ENCODE results near the gene SLC29A4.
A peak's percentile ranks its signal among the peaks of the same experiment; 100 is the strongest.
"Not testable (repeated sequence)": the region's sequence is repeated elsewhere in the genome, so short reads cannot be mapped to it uniquely, and the experiment has no call there.

SLC29A4 gene

GRCh38 chr7:5322621-5323410, 40.1 kb downstream of the SLC29A4 start:
- no peak overlapping the region for H2BK15ac ChIP-seq (ENCODE audit: low read depth, poor library complexity, severe bottlenecking)
- no peaks in the 10 kb centered on the region for H3K27me3 ChIP-seq (ENCODE audit: control insufficient read depth in 1 of 2, insufficient read depth in 1 of 2, low read length in 2 of 2)
- H3K9me3 ChIP-seq (ENCODE audit: control insufficient read depth, low read length) = peaks cover 7% of the 10 kb centered on the region
- no peak overlapping the region for H2BK120ac ChIP-seq (ENCODE audit: low read depth, low read length)
- H3K18ac ChIP-seq (ENCODE audit: low read depth in 1 of 2, low read length in 2 of 2) = no peak overlapping the region
- H4K8ac ChIP-seq (ENCODE audit: low read length) = no peak overlapping the region
- no peak overlapping the region for H2BK12ac ChIP-seq (ENCODE audit: low read length in 2 of 2)
- 90% methylated on average over 28 of the region's 29 CpGs for WGBS
- peaks cover 3% of the 10 kb centered on the region for H3K4me1 ChIP-seq (ENCODE audit: control insufficient read depth, insufficient read depth, low read depth, low read length)
- no peak overlapping the region for H2BK5ac ChIP-seq (ENCODE audit: low read depth, low read length, poor library complexity, severe bottlenecking)
- no peak overlapping the region for H3K23ac ChIP-seq (ENCODE audit: low read length in 2 of 2)
- no peak overlapping the region for H3K14ac ChIP-seq (ENCODE audit: low read length in 2 of 2)
- H3K4me3 ChIP-seq (ENCODE audit: insufficient read depth in 1 of 2, low read depth in 1 of 2, low read length in 2 of 2) = no peak overlapping the region
- H2AK5ac ChIP-seq (ENCODE audit: low read length, severe bottlenecking) = no peak overlapping the region
- no peak overlapping the region for H3K4ac ChIP-seq (ENCODE audit: low read depth in 1 of 2, low read length in 2 of 2)
- no peak for DNase-seq
- H3K79me1 ChIP-seq (replicated peaks; ENCODE audit: low read length, poor library complexity, severe bottlenecking) = peaks cover 17% of the 10 kb centered on the region
- no peak overlapping the region for H4K91ac ChIP-seq (ENCODE audit: low read length)
- H3K27ac ChIP-seq (ENCODE audit: low read length, poor library complexity, severe bottlenecking) = no peak overlapping the region
- H2AFZ ChIP-seq (ENCODE audit: low read depth, low read length) = no peak overlapping the region
- H3K9ac ChIP-seq (ENCODE audit: low read length) = no peak overlapping the region
- H3K36me3 ChIP-seq (ENCODE audit: control insufficient read depth in 1 of 2, insufficient read depth in 2 of 2, low read depth in 1 of 2, low read length in 2 of 2) = peaks cover 69 to 77% of the 10 kb centered on the region in 2 experiments
- H3K4me2 ChIP-seq (ENCODE audit: low read length, poor library complexity, severe bottlenecking) = no peak overlapping the region

GRCh38 chr7:5323800-5324781, 41.3 kb downstream of the SLC29A4 start:
- H4K8ac ChIP-seq (ENCODE audit: low read length); H3K9me3 ChIP-seq (ENCODE audit: control insufficient read depth, low read length); H3K18ac ChIP-seq (ENCODE audit: low read depth in 1 of 2, low read length in 2 of 2); H2AK5ac ChIP-seq (ENCODE audit: low read length, severe bottlenecking); H4K91ac ChIP-seq (ENCODE audit: low read length); H2BK5ac ChIP-seq (ENCODE audit: low read depth, low read length, poor library complexity, severe bottlenecking); H3K14ac ChIP-seq (ENCODE audit: low read length in 2 of 2); H3K27me3 ChIP-seq (ENCODE audit: control insufficient read depth in 1 of 2, insufficient read depth in 1 of 2, low read length in 2 of 2); H2AFZ ChIP-seq (ENCODE audit: low read depth, low read length); H2BK15ac ChIP-seq (ENCODE audit: low read depth, poor library complexity, severe bottlenecking); H3K4ac ChIP-seq (ENCODE audit: low read depth in 1 of 2, low read length in 2 of 2); H3K4me1 ChIP-seq (ENCODE audit: control insufficient read depth, insufficient read depth, low read depth, low read length); H3K23ac ChIP-seq (ENCODE audit: low read length in 2 of 2); H2BK12ac ChIP-seq (ENCODE audit: low read length in 2 of 2); H3K4me2 ChIP-seq (ENCODE audit: low read length, poor library complexity, severe bottlenecking); H3K9ac ChIP-seq (ENCODE audit: low read length); H3K27ac ChIP-seq (ENCODE audit: low read length, poor library complexity, severe bottlenecking); DNase-seq; H2BK120ac ChIP-seq (ENCODE audit: low read depth, low read length); H3K4me3 ChIP-seq (ENCODE audit: insufficient read depth in 1 of 2, low read depth in 1 of 2, low read length in 2 of 2): not testable (repeated sequence)
- H3K36me3 ChIP-seq (ENCODE audit: control insufficient read depth in 1 of 2, insufficient read depth in 2 of 2, low read depth in 1 of 2, low read length in 2 of 2) = peaks cover 66 to 72% of the 10 kb centered on the region in 2 experiments
- H3K79me1 ChIP-seq (replicated peaks; ENCODE audit: low read length, poor library complexity, severe bottlenecking) = peaks cover 19% of the 10 kb centered on the region
- WGBS = 95% methylated on average over 30 of the region's 31 CpGs

- Histone ChIP-seq H2BK12ac (ENCODE audit: low read length in 2 of 2) (no peak overlapping the region), H3K4me3 (ENCODE audit: insufficient read depth in 1 of 2, low read depth in 1 of 2, low read length in 2 of 2) (no peak overlapping the region), H2AFZ (ENCODE audit: low read depth, low read length) (no peak overlapping the region), H2AK5ac (ENCODE audit: low read length, severe bottlenecking) (no peak overlapping the region), H3K27ac (ENCODE audit: low read length, poor library complexity, severe bottlenecking) (no peak overlapping the region), H3K4ac (ENCODE audit: low read depth in 1 of 2, low read length in 2 of 2) (peak overlapping the region in 1 of 2 experiments; percentile 3), H3K4me2 (ENCODE audit: low read length, poor library complexity, severe bottlenecking) (no peak overlapping the region), H2BK120ac (ENCODE audit: low read depth, low read length) (no peak overlapping the region), H3K36me3 (ENCODE audit: control insufficient read depth in 1 of 2, insufficient read depth in 2 of 2, low read depth in 1 of 2, low read length in 2 of 2) (peaks cover 63 to 65% of the 10 kb centered on the region in 2 experiments), H3K79me1 (replicated peaks; ENCODE audit: low read length, poor library complexity, severe bottlenecking) (peaks cover 21% of the 10 kb centered on the region), H3K9ac (ENCODE audit: low read length) (no peak overlapping the region), H3K4me1 (ENCODE audit: control insufficient read depth, insufficient read depth, low read depth, low read length) (peaks cover 3% of the 10 kb centered on the region), H4K91ac (ENCODE audit: low read length) (no peak overlapping the region), H2BK5ac (ENCODE audit: low read depth, low read length, poor library complexity, severe bottlenecking) (no peak overlapping the region), H3K23ac (ENCODE audit: low read length in 2 of 2) (no peak overlapping the region), H3K27me3 (ENCODE audit: control insufficient read depth in 1 of 2, insufficient read depth in 1 of 2, low read length in 2 of 2) (no peaks in the 10 kb centered on the region), H3K9me3 (ENCODE audit: control insufficient read depth, low read length) (no peaks in the 10 kb centered on the region), H4K8ac (ENCODE audit: low read length) (no peak overlapping the region), H3K14ac (ENCODE audit: low read length in 2 of 2) (no peak overlapping the region), H2BK15ac (ENCODE audit: low read depth, poor library complexity, severe bottlenecking) (no peak overlapping the region), H3K18ac (ENCODE audit: low read depth in 1 of 2, low read length in 2 of 2) (no peak overlapping the region)
- no peak for DNase-seq
- 100% methylated on average over 8 of the region's 10 CpGs for WGBS
Measured at GRCh38 chr7:5324961-5325360, 42.2 kb downstream of the SLC29A4 start.

- peaks cover 53 to 56% of the 10 kb centered on the region in 2 experiments for H3K36me3 ChIP-seq (ENCODE audit: control insufficient read depth in 1 of 2, insufficient read depth in 2 of 2, low read depth in 1 of 2, low read length in 2 of 2)
- no peak overlapping the region for H3K9ac ChIP-seq (ENCODE audit: low read length)
- no peak overlapping the region for H3K14ac ChIP-seq (ENCODE audit: low read length in 2 of 2)
- DNase-seq = no peak
- H3K79me1 ChIP-seq (replicated peaks; ENCODE audit: low read length, poor library complexity, severe bottlenecking) = peaks cover 37% of the 10 kb centered on the region
- H2BK15ac ChIP-seq (ENCODE audit: low read depth, poor library complexity, severe bottlenecking) = no peak overlapping the region
- no peak overlapping the region for H4K8ac ChIP-seq (ENCODE audit: low read length)
- H2BK120ac ChIP-seq (ENCODE audit: low read depth, low read length) = no peak overlapping the region
- no peak overlapping the region for H2AK5ac ChIP-seq (ENCODE audit: low read length, severe bottlenecking)
- no peak overlapping the region for H3K27ac ChIP-seq (ENCODE audit: low read length, poor library complexity, severe bottlenecking)
- H3K9me3 ChIP-seq (ENCODE audit: control insufficient read depth, low read length) = no peaks in the 10 kb centered on the region
- H3K4me3 ChIP-seq (ENCODE audit: insufficient read depth in 1 of 2, low read depth in 1 of 2, low read length in 2 of 2) = no peak overlapping the region
- no peak overlapping the region for H3K18ac ChIP-seq (ENCODE audit: low read depth in 1 of 2, low read length in 2 of 2)
- H3K4ac ChIP-seq (ENCODE audit: low read depth in 1 of 2, low read length in 2 of 2) = no peak overlapping the region
- H3K4me1 ChIP-seq (ENCODE audit: control insufficient read depth, insufficient read depth, low read depth, low read length) = peaks cover 7% of the 10 kb centered on the region
- no peak overlapping the region for H2BK5ac ChIP-seq (ENCODE audit: low read depth, low read length, poor library complexity, severe bottlenecking)
- H2AFZ ChIP-seq (ENCODE audit: low read depth, low read length) = no peak overlapping the region
- no peak overlapping the region for H3K4me2 ChIP-seq (ENCODE audit: low read length, poor library complexity, severe bottlenecking)
- WGBS = 100% methylated on average over 3 of the region's 3 CpGs
- H2BK12ac ChIP-seq (ENCODE audit: low read length in 2 of 2) = no peak overlapping the region
- no peaks in the 10 kb centered on the region for H3K27me3 ChIP-seq (ENCODE audit: control insufficient read depth in 1 of 2, insufficient read depth in 1 of 2, low read length in 2 of 2)
- H3K23ac ChIP-seq (ENCODE audit: low read length in 2 of 2) = no peak overlapping the region
- H4K91ac ChIP-seq (ENCODE audit: low read length) = no peak overlapping the region
Measured at GRCh38 chr7:5330288-5330687, 47.5 kb downstream of the SLC29A4 start.

Measured in mesenchymal stem cell (in vitro differentiated cells and primary cell).